HCT116 (cell line): Measurements from ENCODE around the gene CAPN1.
"Not testable (repeated sequence)": the region's sequence is repeated elsewhere in the genome, so short reads cannot be mapped to it uniquely, and the experiment has no call there.

Experiments used
- EGR1 ChIP-seq: IDR thresholded peaks from 2 replicates; pipeline ENCODE4 v1.6.1; 2012; ENCODE audit warnings: low read depth
- EZH2 ChIP-seq: fragments of 200-600 bp; sonication (generic); IDR thresholded peaks from 2 replicates; pipeline ENCODE4 v1.6.1; 2017; ENCODE audit warnings: antibody characterized with exemption, mixed run types
- EZH2phosphoT487 ChIP-seq: fragments of 200-600 bp; IDR thresholded peaks from 2 replicates; pipeline ENCODE4 v1.6.1; 2018; ENCODE audit warnings: antibody characterized with exemption, borderline replicate concordance
- JUND ChIP-seq: IDR thresholded peaks from 2 replicates; pipeline ENCODE4 v1.6.1; 2012
- POLR2A ChIP-seq: IDR thresholded peaks from 2 replicates; pipeline ENCODE4 v1.7.0; 2011; ENCODE audit warnings: borderline replicate concordance; ENCODE audit not compliant: insufficient read depth, insufficient read length; ENCODE audit errors: extremely low read depth
- POLR2AphosphoS5 ChIP-seq: IDR thresholded peaks from 2 replicates; pipeline ENCODE4 v1.6.1; 2011; ENCODE audit warnings: mild to moderate bottlenecking, low read depth, low read length, moderate library complexity
- SIN3A ChIP-seq: IDR thresholded peaks from 2 replicates; pipeline ENCODE4 v1.6.1; 2012; ENCODE audit warnings: low read depth
- YY1 ChIP-seq: IDR thresholded peaks from 2 replicates; pipeline ENCODE4 v1.6.1; 2011; ENCODE audit warnings: low read length, low read depth, moderate library complexity, mild to moderate bottlenecking; ENCODE audit not compliant: insufficient replicate concordance; ENCODE audit errors: extremely low read depth
- ZNF274 ChIP-seq: fragments of 200-500 bp; sonication (Bioruptor generic); IDR thresholded peaks from 2 replicates; pipeline ENCODE4 v1.6.1; 2014; ENCODE audit warnings: mild to moderate bottlenecking, low read depth, low read length, inconsistent platforms
- TF ChIP-seq, protein P1 (sequence below), 3 experiments: fragments of 200-600 bp in 1 of 3; sonication (generic) in 1 of 3; IDR thresholded peaks in 2 of 3; conservative IDR thresholded peaks in 1 of 3; 2 replicates each; pipeline ENCODE4 v1.5.1; 2012 to 2017; ENCODE audit warnings: low read depth in 2 of 3, low read length in 2 of 3, antibody characterized with exemption in 1 of 3, borderline replicate concordance in 1 of 3, control low read depth in 1 of 3, mild to moderate bottlenecking in 1 of 3, mixed read lengths in 1 of 3, mixed run types in 1 of 3, moderate library complexity in 1 of 3; ENCODE audit not compliant: insufficient read depth in 1 of 3
- TF ChIP-seq, protein P2 (sequence below): IDR thresholded peaks from 2 replicates; pipeline ENCODE4 v1.6.1; 2011; ENCODE audit warnings: mild to moderate bottlenecking, low read length, moderate library complexity; ENCODE audit not compliant: insufficient replicate concordance; ENCODE audit errors: extremely low read depth
- TF ChIP-seq, protein P3 (sequence below): IDR thresholded peaks from 2 replicates; pipeline ENCODE4 v1.6.1; 2012

DNA sequence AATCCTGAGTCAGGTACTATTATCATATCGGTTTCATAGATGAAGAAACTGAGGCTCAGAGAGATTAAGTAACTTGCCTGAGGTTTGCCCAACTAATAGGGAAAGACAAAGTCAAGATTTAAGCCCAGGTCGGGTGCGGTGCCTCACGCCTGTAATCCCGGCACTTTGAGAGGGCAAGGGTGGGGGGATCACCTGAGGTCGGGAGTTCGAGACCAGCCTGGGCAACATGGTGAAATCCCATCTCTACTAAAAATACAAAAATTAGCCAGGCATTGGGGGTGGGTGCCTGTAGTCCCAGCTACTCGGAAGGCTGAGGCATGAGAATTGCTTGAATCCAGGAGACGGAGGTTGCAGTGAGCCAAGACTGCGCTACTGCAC lies 31.6 kb upstream of the CAPN1 start:
- TF ChIP-seq, protein P1, sequence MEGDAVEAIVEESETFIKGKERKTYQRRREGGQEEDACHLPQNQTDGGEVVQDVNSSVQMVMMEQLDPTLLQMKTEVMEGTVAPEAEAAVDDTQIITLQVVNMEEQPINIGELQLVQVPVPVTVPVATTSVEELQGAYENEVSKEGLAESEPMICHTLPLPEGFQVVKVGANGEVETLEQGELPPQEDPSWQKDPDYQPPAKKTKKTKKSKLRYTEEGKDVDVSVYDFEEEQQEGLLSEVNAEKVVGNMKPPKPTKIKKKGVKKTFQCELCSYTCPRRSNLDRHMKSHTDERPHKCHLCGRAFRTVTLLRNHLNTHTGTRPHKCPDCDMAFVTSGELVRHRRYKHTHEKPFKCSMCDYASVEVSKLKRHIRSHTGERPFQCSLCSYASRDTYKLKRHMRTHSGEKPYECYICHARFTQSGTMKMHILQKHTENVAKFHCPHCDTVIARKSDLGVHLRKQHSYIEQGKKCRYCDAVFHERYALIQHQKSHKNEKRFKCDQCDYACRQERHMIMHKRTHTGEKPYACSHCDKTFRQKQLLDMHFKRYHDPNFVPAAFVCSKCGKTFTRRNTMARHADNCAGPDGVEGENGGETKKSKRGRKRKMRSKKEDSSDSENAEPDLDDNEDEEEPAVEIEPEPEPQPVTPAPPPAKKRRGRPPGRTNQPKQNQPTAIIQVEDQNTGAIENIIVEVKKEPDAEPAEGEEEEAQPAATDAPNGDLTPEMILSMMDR (IDR thresholded peaks at IDR 0.05 in 2 of 3, conservative IDR thresholded peaks at IDR 0.05 in 1 of 3; ENCODE audit: borderline replicate concordance in 1 of 3, insufficient read depth in 1 of 3, low read depth in 2 of 3, low read length in 2 of 3) = not testable (repeated sequence)
- not testable (repeated sequence) for TF ChIP-seq YY1, EZH2, POLR2A, POLR2AphosphoS5, ZNF274, EZH2phosphoT487, EGR1, JUND, SIN3A
- TF ChIP-seq, protein P2, sequence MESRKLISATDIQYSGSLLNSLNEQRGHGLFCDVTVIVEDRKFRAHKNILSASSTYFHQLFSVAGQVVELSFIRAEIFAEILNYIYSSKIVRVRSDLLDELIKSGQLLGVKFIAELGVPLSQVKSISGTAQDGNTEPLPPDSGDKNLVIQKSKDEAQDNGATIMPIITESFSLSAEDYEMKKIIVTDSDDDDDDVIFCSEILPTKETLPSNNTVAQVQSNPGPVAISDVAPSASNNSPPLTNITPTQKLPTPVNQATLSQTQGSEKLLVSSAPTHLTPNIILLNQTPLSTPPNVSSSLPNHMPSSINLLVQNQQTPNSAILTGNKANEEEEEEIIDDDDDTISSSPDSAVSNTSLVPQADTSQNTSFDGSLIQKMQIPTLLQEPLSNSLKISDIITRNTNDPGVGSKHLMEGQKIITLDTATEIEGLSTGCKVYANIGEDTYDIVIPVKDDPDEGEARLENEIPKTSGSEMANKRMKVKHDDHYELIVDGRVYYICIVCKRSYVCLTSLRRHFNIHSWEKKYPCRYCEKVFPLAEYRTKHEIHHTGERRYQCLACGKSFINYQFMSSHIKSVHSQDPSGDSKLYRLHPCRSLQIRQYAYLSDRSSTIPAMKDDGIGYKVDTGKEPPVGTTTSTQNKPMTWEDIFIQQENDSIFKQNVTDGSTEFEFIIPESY = not testable (repeated sequence)
- TF ChIP-seq, protein P3, sequence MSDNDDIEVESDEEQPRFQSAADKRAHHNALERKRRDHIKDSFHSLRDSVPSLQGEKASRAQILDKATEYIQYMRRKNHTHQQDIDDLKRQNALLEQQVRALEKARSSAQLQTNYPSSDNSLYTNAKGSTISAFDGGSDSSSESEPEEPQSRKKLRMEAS = not testable (repeated sequence)
